ENCODE data around the gene AFF2.

The AFF2 gene

DNA sequence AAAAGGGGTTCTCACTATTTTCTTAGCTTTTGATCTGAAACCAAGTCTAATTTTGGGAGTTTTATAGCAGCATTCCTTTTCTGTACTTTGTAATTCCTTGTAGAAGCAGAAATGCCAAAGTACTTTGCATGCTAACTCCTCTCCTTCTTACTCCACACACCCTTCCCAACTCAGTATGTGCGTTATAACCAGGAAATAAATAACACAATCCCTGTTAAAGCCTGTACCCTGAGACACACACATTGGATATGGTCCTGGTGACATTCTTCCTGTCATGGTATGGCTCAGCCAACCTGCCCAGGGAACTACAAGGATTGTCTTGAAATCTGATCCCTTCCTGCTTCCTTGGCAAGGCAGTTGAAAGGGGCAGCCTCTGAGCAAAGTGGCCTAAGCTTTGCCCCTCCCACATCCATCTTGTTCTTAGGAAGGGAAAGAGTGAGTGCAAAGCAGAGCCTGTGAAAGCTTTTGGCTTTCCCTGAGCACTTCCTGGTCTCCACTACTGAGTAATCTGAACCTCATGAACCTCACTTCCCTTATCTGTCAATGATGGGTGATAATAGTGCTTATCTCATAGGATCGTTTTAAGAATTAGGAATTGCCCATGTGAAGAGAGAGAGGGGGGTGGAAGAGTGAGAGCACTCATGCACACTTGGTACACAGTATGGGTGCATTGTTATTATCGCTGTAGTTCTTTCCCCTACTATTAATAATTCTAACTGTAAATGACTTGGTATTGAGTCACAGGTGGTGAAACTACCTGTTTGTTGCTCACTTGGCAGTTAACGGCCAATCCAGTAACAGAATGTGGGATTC is 109.3 kb downstream of the AFF2 start:
- H3K4me3 ChIP-seq (ENCODE audit: low read length) = no peak overlapping the region
- peak; percentile 31 for DNase-seq (ENCODE audit: low read depth)
- TF ChIP-seq CTCF (IDR thresholded peaks at IDR 0.05; ENCODE audit: insufficient read depth, low read depth, low read length, missing control alignments) = no peak

GRCh38 chrX:148610328-148610698 is 109.9 kb downstream of the AFF2 start:
- DNase-seq (ENCODE audit: low read depth) = no peak
- TF ChIP-seq CTCF (IDR thresholded peaks at IDR 0.05; ENCODE audit: insufficient read depth, low read depth, low read length, missing control alignments) = no peak
- no peak overlapping the region for H3K4me3 ChIP-seq (ENCODE audit: low read length)

- no peak overlapping the region for H3K4me3 ChIP-seq (ENCODE audit: low read length)
- no peak for DNase-seq (ENCODE audit: low read depth)
- TF ChIP-seq CTCF (IDR thresholded peaks at IDR 0.05; ENCODE audit: insufficient read depth, low read depth, low read length, missing control alignments) = no peak
Observed at GRCh38 chrX:148611993-148612392, 111.6 kb downstream of the AFF2 start.

GRCh38 chrX:148612431-148612830 is 112.0 kb downstream of the AFF2 start:
- no peak for DNase-seq (ENCODE audit: low read depth)
- TF ChIP-seq CTCF (IDR thresholded peaks at IDR 0.05; ENCODE audit: insufficient read depth, low read depth, low read length, missing control alignments) = no peak
- no peak overlapping the region for H3K4me3 ChIP-seq (ENCODE audit: low read length)

DNA sequence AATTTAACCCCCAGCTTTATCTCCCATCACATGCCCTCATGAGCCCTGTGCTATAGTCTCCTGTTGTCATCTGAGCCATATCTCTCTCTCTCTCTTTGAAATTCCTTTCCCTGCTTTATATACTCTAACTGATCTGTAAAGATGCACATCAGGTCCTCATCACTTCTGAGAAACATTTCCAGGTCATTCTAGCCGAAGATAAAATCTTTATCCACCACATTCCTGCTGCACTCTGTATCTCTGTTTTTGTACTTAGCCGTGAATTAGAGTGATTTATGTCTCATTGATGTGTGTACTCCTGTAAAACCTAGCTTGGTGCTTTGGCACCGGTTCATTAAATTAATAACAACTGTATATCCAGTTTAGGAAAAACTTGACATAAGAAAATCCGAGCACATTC is 113.2 kb downstream of the AFF2 start:
- no peak for TF ChIP-seq CTCF (IDR thresholded peaks at IDR 0.05; ENCODE audit: insufficient read depth, low read depth, low read length, missing control alignments)
- no peak overlapping the region for H3K4me3 ChIP-seq (ENCODE audit: low read length)
- no peak for DNase-seq (ENCODE audit: low read depth)

- TF ChIP-seq CTCF (IDR thresholded peaks at IDR 0.05; ENCODE audit: insufficient read depth, low read depth, low read length, missing control alignments) = no peak
- no peak for DNase-seq (ENCODE audit: low read depth)
- H3K4me3 ChIP-seq (ENCODE audit: low read length) = no peak overlapping the region
Observed at GRCh38 chrX:148615491-148615890, 115.1 kb downstream of the AFF2 start.
